K562 (cell line): ENCODE measurements around the gene SNRPA. TPM values are rescaled to one million over a fixed set of nuclear protein-coding genes. Genes with fewer than 3 reads are reported as not detected.
A peak's percentile ranks its signal among the peaks of the same experiment; 100 is the strongest.

Experiments
- ATF6 ChIP-seq: sonication (generic); formaldehyde crosslinking; IDR thresholded peaks from 2 replicates; pipeline ENCODE4 v1.4.0; 2020; ENCODE audit warnings: mild to moderate bottlenecking, missing genetic modification reagents
- BMI1 ChIP-seq: fragments of 150-350 bp; IDR thresholded peaks from 2 replicates; pipeline ENCODE4 v1.6.1; 2014; ENCODE audit warnings: low read length
- BRD4 ChIP-seq: fragments of 200-600 bp; sonication (generic); IDR thresholded peaks from 2 replicates; pipeline ENCODE4 v1.6.1; 2017; ENCODE audit warnings: inconsistent platforms
- ELF4 ChIP-seq: fragments of 450-650 bp; formaldehyde crosslinking; IDR thresholded peaks from 2 replicates; pipeline ENCODE4 v1.4.0; 2022; ENCODE audit warnings: missing genetic modification characterization
- GATAD2A ChIP-seq: fragments of 450-650 bp; IDR thresholded peaks from 2 replicates; pipeline ENCODE4 v1.6.1; 2017
- HDAC3 ChIP-seq: fragments of 450-650 bp; IDR thresholded peaks from 2 replicates; pipeline ENCODE4 v1.6.1; 2018; ENCODE audit warnings: borderline replicate concordance, mild to moderate bottlenecking, moderate library complexity; ENCODE audit not compliant: partially characterized antibody
- HDAC6 ChIP-seq: IDR thresholded peaks from 2 replicates; pipeline ENCODE4 v1.6.1; 2012; ENCODE audit warnings: low read depth, mild to moderate bottlenecking, control low read depth, inconsistent platforms, low read length, moderate library complexity
- HSF4 ChIP-seq: fragments of 250-450 bp; sonication (Bioruptor Pico); IDR thresholded peaks from 2 replicates; pipeline ENCODE4 v2.1.2; 2022; ENCODE audit warnings: mild to moderate bottlenecking, moderate library complexity, borderline replicate concordance
- KAT2B ChIP-seq: IDR thresholded peaks from one replicate; pipeline ENCODE4 v1.6.1; 2012; ENCODE audit warnings: low read depth, mild to moderate bottlenecking, control low read depth, inconsistent platforms, low read length, moderate library complexity
- KAT8 ChIP-seq: fragments of 450-650 bp; IDR thresholded peaks from 2 replicates; pipeline ENCODE4 v1.6.1; 2016; ENCODE audit warnings: low read depth, mild to moderate bottlenecking
- KDM2B ChIP-seq: fragments of 250-450 bp; sonication (Bioruptor Pico); IDR thresholded peaks from 2 replicates; pipeline ENCODE4 v1.8.0; 2021; ENCODE audit warnings: mild to moderate bottlenecking, moderate library complexity
- MAFK ChIP-seq: IDR thresholded peaks from 2 replicates; pipeline ENCODE4 v1.6.1; 2011; ENCODE audit warnings: low read length, improper control_type of control experiment
- MECOM ChIP-seq: fragments of 250-450 bp; sonication (Bioruptor Pico); IDR thresholded peaks from 2 replicates; pipeline ENCODE4 v1.8.0; 2022; ENCODE audit warnings: inconsistent platforms
- MTA1 ChIP-seq: fragments of 450-650 bp; IDR thresholded peaks from 2 replicates; pipeline ENCODE4 v1.6.1; 2017; ENCODE audit warnings: borderline replicate concordance
- MTF1 ChIP-seq: fragments of 250-450 bp; sonication (Bioruptor Pico); IDR thresholded peaks from 2 replicates; pipeline ENCODE4 v1.9.0; 2021; ENCODE audit warnings: moderate library complexity, mild to moderate bottlenecking, inconsistent platforms, borderline replicate concordance
- NCOA1 ChIP-seq: fragments of 450-650 bp; IDR thresholded peaks from 2 replicates; pipeline ENCODE4 v1.6.1; 2016; ENCODE audit warnings: low read depth
- PCBP2 ChIP-seq: fragments of 200-400 bp; formaldehyde crosslinking; IDR thresholded peaks from 2 replicates; pipeline ENCODE4 v1.6.1; 2018; ENCODE audit warnings: low read length, low read depth, mild to moderate bottlenecking, moderate library complexity; ENCODE audit not compliant: poor library complexity, severe bottlenecking
- RBM25 ChIP-seq: fragments of 200-400 bp; formaldehyde crosslinking; IDR thresholded peaks from 2 replicates; pipeline ENCODE4 v1.6.1; 2018; ENCODE audit warnings: low read length, low read depth, moderate library complexity; ENCODE audit not compliant: severe bottlenecking
- RCOR1 ChIP-seq, 2 experiments: IDR thresholded peaks; 2 replicates each; pipeline ENCODE4 v1.6.1; 2012; ENCODE audit warnings: low read depth in 2 of 2, low read length in 2 of 2, borderline replicate concordance in 1 of 2, improper control_type of control experiment in 1 of 2
- SMAD4 ChIP-seq: fragments of 250-450 bp; sonication (Bioruptor Pico); conservative IDR thresholded peaks from 2 replicates; pipeline ENCODE4 v1.8.0; 2021; ENCODE audit warnings: inconsistent platforms, mild to moderate bottlenecking, moderate library complexity
- TSC22D4 ChIP-seq: fragments of 450-650 bp; IDR thresholded peaks from 2 replicates; pipeline ENCODE4 v1.6.1; 2016; ENCODE audit warnings: missing genetic modification characterization, missing biosample characterization, control low read depth
- YBX1 ChIP-seq: fragments of 450-650 bp; IDR thresholded peaks from 2 replicates; pipeline ENCODE4 v1.7.1; 2016; ENCODE audit warnings: mild to moderate bottlenecking
- ZNF124 ChIP-seq: sonication (generic); formaldehyde crosslinking; IDR thresholded peaks from 2 replicates; pipeline ENCODE4 v1.8.1; 2022; ENCODE audit warnings: missing genetic modification reagents
- ZNF766 ChIP-seq: fragments of 200-800 bp; sonication (Bioruptor generic); conservative IDR thresholded peaks from 2 replicates; pipeline ENCODE4 v1.6.1; 2016; ENCODE audit warnings: missing genetic modification characterization, missing compliant biosample characterization
- polyA plus RNA-seq, 8 experiments: library from polyadenylated mRNA; depleted of rRNA in 4 of 8; stranded (reverse) in 5 of 8; unstranded in 3 of 8; fragments of >200 nt; fragmentation: Nextera tagmentation in 2 of 8; fragmentation: Illumina TruSeq in 1 of 8; extraction: Ambion mirVana in 2 of 8; extraction: Trizol in 1 of 8; gene quantifications; 2 replicates each; pipeline versions ENCODE4 v1.2.1 to v1.2.3, GENCODE V29; 2011 to 2014; ENCODE audit warnings: inconsistent platforms in 1 of 8, missing spikeins in 1 of 8
- total RNA-seq, 7 experiments: library from RNA; depleted of rRNA in 6 of 7; stranded (reverse); fragments of >200 nt in 6 of 7; fragmentation: Illumina TruSeq in 2 of 7; extraction: Trizol in 2 of 7; gene quantifications; 2 replicates each; pipeline versions ENCODE4 v1.2.1 to v1.2.3, GENCODE V29; 2011 to 2021; ENCODE audit warnings: low replicate concordance in 1 of 7
- TF ChIP-seq, protein P1 (sequence below): fragments of 450-650 bp; formaldehyde crosslinking; IDR thresholded peaks from 2 replicates; pipeline ENCODE4 v1.4.0; 2022; ENCODE audit warnings: mild to moderate bottlenecking, moderate library complexity
- TF ChIP-seq, protein P2 (sequence below): sonication (generic); formaldehyde crosslinking; IDR thresholded peaks from 2 replicates; pipeline ENCODE4 v1.8.1; 2023; ENCODE audit warnings: mild to moderate bottlenecking, missing genetic modification reagents

Gene SNRPA
- total and polyA plus RNA-seq, 9 of the 15 experiments (the other 6 are each of a cell fraction or from before 2014, with no cell fraction given) = 16.3 to 311 (median 193) TPM

DNA sequence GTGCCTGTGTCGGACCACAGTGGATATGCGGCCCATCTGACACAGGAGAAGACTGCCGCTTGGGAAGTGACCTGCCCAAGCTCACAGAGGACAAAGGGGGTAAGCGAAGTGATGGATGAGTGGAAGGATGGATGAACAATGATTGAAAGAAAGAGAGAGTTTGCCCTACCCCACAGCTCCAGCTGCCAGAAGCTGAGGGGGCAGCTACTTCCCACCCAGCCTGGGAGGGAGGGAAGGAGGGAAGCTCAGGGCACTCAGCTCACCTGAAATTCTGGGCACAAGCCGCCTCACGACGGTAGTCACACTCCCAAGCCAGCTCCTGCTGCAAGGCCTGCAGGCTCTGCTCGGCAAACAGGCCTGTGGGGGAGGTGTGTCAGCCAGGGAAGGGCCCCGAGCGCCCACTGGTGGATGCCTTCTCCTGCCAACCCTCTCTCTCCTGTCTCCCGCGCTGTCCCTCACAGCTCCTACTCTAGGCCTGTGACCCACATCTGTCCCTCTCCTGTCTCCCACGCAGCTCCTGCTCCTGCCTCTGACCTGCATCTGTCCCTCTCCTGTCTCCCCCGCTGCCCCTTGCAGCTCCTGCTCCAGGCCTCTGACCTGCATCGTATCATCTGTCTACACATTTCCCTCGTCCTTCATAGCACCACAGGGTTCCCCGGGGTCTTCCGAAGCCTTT lies 48.5 kb upstream of the SNRPA start (continued):
- TF ChIP-seq RCOR1 (IDR thresholded peaks at IDR 0.05; ENCODE audit: borderline replicate concordance in 1 of 2, low read depth in 2 of 2, low read length in 2 of 2) (peak in 1 of 2 experiments; percentile 65; a peak in 1 of 4 replicates), KDM2B (CRISPR knock-in tag) (no peak), ZNF124 (CRISPR knock-in tag) (no peak), BRD4 (no peak), SMAD4 (CRISPR knock-in tag) (no peak), HDAC3 (no peak), KAT2B (no peak), GATAD2A (0 out of 2 replicates have a peak, but pooled peaks have one; percentile 63), YBX1 (no peak), ATF6 (no peak), ZNF766 (no peak), KAT8 (no peak), ELF4 (CRISPR knock-in tag) (no peak), MTF1 (no peak), HSF4 (no peak), NCOA1 (no peak), TSC22D4 (tag) (no peak), MECOM (CRISPR knock-in tag) (no peak), RBM25 (no peak), PCBP2 (no peak), HDAC6 (no peak), MAFK (no peak; the same call in 1 of the 2 replicates), BMI1 (no peak), MTA1 (no peak)
- TF ChIP-seq, protein P1, sequence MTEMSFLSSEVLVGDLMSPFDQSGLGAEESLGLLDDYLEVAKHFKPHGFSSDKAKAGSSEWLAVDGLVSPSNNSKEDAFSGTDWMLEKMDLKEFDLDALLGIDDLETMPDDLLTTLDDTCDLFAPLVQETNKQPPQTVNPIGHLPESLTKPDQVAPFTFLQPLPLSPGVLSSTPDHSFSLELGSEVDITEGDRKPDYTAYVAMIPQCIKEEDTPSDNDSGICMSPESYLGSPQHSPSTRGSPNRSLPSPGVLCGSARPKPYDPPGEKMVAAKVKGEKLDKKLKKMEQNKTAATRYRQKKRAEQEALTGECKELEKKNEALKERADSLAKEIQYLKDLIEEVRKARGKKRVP (CRISPR knock-in tag) = no peak
- TF ChIP-seq, protein P2, sequence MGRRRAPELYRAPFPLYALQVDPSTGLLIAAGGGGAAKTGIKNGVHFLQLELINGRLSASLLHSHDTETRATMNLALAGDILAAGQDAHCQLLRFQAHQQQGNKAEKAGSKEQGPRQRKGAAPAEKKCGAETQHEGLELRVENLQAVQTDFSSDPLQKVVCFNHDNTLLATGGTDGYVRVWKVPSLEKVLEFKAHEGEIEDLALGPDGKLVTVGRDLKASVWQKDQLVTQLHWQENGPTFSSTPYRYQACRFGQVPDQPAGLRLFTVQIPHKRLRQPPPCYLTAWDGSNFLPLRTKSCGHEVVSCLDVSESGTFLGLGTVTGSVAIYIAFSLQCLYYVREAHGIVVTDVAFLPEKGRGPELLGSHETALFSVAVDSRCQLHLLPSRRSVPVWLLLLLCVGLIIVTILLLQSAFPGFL (CRISPR knock-in tag) = no peak
